ENCODE data around the gene NCR1. TPM values are rescaled to one million over a fixed set of nuclear protein-coding genes. Genes with fewer than 3 reads are reported as not detected.
"Not testable (repeated sequence)": the region's sequence is repeated elsewhere in the genome, so short reads cannot be mapped to it uniquely, and the experiment has no call there.

The NCR1 gene, protein sequence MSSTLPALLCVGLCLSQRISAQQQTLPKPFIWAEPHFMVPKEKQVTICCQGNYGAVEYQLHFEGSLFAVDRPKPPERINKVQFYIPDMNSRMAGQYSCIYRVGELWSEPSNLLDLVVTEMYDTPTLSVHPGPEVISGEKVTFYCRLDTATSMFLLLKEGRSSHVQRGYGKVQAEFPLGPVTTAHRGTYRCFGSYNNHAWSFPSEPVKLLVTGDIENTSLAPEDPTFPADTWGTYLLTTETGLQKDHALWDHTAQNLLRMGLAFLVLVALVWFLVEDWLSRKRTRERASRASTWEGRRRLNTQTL
- total RNA-seq, result 1 to 10 TPM in 1 of 2 experiments, under 1 TPM in 1; 0.29 to 1.5 TPM
- 1 to 10 TPM in 1 of 3 donors, not detected in 2; 9.8 TPM for polyA plus RNA-seq
- 0 reads per million in 6 experiments for total RNA-seq

DNA sequence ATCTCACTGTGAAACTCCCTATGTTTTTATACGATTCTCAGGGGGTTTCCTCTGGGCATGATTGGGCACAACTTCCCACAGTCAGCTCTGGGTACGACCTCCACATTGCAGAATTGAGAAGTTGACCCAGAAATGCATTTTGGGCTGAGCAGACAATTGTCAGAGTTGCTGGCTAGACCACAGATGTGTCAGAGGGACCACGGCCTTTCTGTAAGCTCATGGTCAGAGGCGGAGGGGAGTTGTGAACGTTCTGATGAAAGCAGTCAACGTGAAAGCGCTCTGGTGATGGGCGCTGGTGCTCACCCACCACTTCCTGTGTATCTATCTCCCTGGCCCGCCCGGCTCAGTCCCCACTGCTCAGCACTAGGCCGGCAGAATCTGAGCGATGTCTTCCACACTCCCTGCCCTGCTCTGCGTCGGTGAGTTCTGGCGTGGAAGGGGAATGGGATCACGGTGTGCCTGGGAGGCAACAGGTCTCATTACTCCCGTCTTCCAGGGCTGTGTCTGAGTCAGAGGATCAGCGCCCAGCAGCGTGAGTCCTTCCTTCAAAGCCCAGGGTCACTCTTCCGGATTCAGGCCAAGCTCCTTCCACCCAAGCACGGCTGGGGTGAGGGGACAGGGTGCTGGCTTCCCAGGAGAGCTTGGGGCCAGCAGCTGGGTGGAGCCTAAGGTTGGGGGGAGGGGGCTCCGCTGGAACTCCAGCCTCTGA lies at the start of gene NCR1:
Gene NCR1, plus strand, starts transcription at position 346 of the 709 bp plus-strand sequence. Its CDS starts 40 bp downstream, at position 386.
- Mint-ChIP-seq H3K27ac (peak within 1 kb of the TSS in 4 of 10 donors; percentile 10 to 92 (median 45)), H3K9me3 (peaks cover 0 to 5% (median 0%) of the 10 kb centered on the region in 9 donors), H3K27me3 (peaks cover 0 to 15% (median 8%) of the 10 kb centered on the region in 5 donors), H3K36me3 (no peaks in the 10 kb centered on the region), H3K4me1 (peaks cover 0 to 10% (median 0%) of the 10 kb centered on the region in 4 donors), H3K4me3 (peak within 1 kb of the TSS in 3 of 10 donors; percentile 36 to 88 (median 77))
- POLR2A ChIA-PET, result no interaction called here
- peak in 1 of 10 donors; percentile 29 for DNase-seq
- no peak for ATAC-seq

DNA sequence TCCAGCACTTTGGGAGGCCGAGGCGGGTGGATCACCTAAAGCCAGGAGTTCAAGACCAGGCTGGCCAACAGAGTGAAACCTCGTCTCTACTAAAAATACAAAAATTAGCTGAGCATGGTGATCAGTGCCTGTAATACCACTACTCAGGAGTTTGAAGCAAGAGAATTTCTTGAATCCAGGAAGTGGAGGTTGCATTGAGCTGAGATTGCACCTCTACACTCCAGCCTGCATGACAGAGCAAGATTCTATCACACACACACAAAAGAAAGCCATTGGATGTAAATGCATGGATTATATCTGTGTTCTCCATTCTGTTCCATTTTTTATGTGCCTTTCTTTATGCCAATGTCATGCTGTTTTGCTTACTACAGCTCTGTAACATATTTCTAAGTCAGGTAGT lies 47.5 kb upstream of the NCR1 start:
- H3K27ac Mint-ChIP-seq, POLR2A ChIA-PET, H3K4me1 Mint-ChIP-seq, H3K4me3 Mint-ChIP-seq, DNase-seq, H3K36me3 Mint-ChIP-seq, ATAC-seq: not testable (repeated sequence)
- peaks cover 9 to 36% (median 23%) of the 10 kb centered on the region in 5 donors for H3K27me3 Mint-ChIP-seq
- peaks cover 0 to 12% (median 8%) of the 10 kb centered on the region in 9 donors for H3K9me3 Mint-ChIP-seq

DNA sequence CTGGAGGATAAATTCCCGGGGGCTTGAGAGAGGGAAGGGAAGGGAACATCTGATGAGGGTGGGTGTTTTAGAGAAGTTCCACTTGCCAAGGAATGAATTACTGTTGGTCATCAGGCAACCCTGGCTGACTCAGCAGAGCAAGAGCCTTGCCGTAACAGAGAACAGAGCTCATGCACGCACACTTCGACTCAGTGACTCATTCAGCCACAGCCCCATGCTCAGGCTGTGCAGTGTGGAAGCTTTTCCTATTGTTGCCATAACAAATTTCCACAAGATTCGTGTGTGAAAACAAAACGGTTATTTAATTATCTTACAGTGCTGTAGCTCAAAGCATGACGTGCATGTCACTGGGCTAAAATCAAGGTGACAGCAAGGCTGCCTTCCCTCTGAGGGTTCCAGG lies 46.5 kb upstream of the NCR1 start:
- Mint-ChIP-seq H3K9me3 (peaks cover 0 to 12% (median 8%) of the 10 kb centered on the region in 9 donors), H3K27me3 (peaks cover 9 to 30% (median 23%) of the 10 kb centered on the region in 5 donors)
- ATAC-seq, H3K36me3 Mint-ChIP-seq, H3K4me3 Mint-ChIP-seq, DNase-seq, H3K4me1 Mint-ChIP-seq, POLR2A ChIA-PET, H3K27ac Mint-ChIP-seq: not testable (repeated sequence)

DNA sequence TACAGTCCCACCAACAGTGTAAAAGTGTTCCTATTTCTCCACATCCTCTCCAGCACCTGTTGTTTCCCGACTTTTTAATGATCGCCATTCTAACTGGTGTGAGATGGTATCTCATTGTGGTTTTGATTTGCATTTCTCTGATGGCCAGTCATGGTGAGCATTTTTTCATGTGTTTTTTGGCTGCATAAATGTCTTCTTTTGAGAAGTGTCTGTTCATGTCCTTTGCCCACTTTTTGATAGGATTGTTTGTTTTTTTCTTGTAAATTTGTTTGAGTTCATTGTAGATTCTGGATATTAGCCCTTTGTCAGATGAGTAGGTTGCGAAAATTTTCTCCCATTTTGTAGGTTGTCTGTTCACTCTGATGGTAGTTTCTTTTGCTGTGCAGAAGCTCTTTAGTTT lies 42.5 kb upstream of the NCR1 start:
- ATAC-seq, DNase-seq, H3K4me1 Mint-ChIP-seq, H3K27ac Mint-ChIP-seq, H3K4me3 Mint-ChIP-seq, H3K36me3 Mint-ChIP-seq, POLR2A ChIA-PET: not testable (repeated sequence)
- Mint-ChIP-seq H3K27me3 (peaks cover 11 to 52% (median 29%) of the 10 kb centered on the region in 5 donors), H3K9me3 (peaks cover 0 to 25% (median 8%) of the 10 kb centered on the region in 9 donors)

DNA sequence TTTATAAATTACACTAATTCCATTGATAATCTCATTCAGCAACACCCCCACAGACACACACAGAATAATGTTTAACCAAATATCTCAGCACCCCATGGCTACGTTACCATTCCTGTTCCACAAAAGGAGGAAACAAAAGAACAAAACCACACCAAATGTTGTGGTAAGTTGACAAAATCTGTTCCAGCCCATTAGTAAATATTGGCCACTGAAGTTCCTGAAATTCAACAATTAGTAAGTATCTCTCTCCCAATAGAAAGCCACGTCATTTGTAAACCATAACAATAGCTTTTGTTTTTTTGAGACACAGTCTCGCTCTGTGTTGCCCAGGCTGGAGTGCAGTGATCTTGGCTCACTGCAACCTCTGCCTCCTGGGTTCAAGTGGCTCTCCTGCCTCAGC lies 34.3 kb upstream of the NCR1 start:
- H3K27me3 Mint-ChIP-seq, result peaks cover 8 to 19% (median 15%) of the 10 kb centered on the region in 5 donors
- no peak for ATAC-seq
- H3K4me3 Mint-ChIP-seq, result no peak overlapping the region
- peaks cover 0 to 21% (median 5%) of the 10 kb centered on the region in 9 donors for H3K9me3 Mint-ChIP-seq
- no peak for DNase-seq
- peaks cover 0 to 21% (median 0%) of the 10 kb centered on the region in 3 donors for H3K36me3 Mint-ChIP-seq
- H3K27ac Mint-ChIP-seq, result no peak overlapping the region
- H3K4me1 Mint-ChIP-seq, result peaks cover 0 to 8% (median 0%) of the 10 kb centered on the region in 4 donors
- POLR2A ChIA-PET, result no interaction called here

DNA sequence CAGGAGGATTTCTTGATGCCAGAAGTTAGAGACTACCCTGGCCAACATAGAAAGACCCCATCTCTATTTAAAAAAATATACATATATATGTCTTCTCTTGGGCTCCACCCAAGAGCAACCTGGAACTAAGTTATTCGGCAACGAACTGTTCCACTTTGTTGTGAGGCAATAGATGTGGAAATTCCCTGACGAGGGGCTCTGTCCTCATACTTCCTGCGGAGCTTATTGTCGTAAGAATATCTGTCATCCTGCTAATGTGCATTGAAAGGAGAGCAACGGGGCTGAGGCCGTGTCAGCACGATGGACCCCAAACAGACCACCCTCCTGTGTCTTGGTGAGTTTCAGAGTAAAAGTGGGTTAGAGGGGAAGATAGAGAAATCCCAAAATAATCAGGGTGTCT lies 32.0 kb upstream of the NCR1 start, which contains the start of gene FCAR:
Gene FCAR, plus strand, starts transcription at position 246 of the 400 bp plus-strand sequence. Its CDS starts 55 bp downstream, at position 301.
- DNase-seq (no peak), ATAC-seq (no peak)
- Mint-ChIP-seq H3K4me1 (peaks cover 0 to 8% (median 0%) of the 10 kb centered on the region in 4 donors), H3K36me3 (peaks cover 0 to 11% (median 0%) of the 10 kb centered on the region in 3 donors), H3K9me3 (peaks cover 0 to 10% (median 1%) of the 10 kb centered on the region in 9 donors), H3K27ac (no peak within 1 kb of the TSS), H3K27me3 (peaks cover 0 to 15% (median 9%) of the 10 kb centered on the region in 5 donors), H3K4me3 (peak within 1 kb of the TSS in 1 of 10 donors; percentile 57)
- POLR2A ChIA-PET, result no interaction called here

DNA sequence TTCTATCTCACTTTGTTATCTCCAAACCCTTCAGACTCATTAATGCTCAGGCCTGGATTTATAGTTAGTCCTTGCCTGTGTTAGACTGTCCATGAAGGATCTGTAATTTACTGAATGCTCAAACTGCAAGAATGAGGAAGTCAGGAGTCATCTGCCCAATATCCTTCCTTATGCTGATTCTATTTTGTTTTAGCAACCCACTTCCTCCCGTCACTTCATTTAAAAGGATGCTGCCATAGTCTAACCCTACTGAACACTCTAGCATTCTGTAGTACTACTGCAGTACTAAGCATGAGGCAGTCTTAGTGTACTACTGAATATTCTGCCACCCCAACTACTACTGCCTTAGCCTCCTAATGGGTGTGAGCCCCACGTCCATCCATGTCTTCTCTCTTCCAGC lies 30.4 kb upstream of the NCR1 start:
- ATAC-seq, result no peak
- peaks cover 0 to 8% (median 1%) of the 10 kb centered on the region in 9 donors for H3K9me3 Mint-ChIP-seq
- peaks cover 0 to 8% (median 0%) of the 10 kb centered on the region in 4 donors for H3K4me1 Mint-ChIP-seq
- H3K36me3 Mint-ChIP-seq, result peaks cover 0 to 11% (median 0%) of the 10 kb centered on the region in 3 donors
- POLR2A ChIA-PET, result no interaction called here
- H3K27ac Mint-ChIP-seq, result no peak overlapping the region
- peaks cover 8 to 20% (median 15%) of the 10 kb centered on the region in 5 donors for H3K27me3 Mint-ChIP-seq
- DNase-seq, result no peak
- peak overlapping the region in 1 of 10 donors; percentile 25 for H3K4me3 Mint-ChIP-seq

DNA sequence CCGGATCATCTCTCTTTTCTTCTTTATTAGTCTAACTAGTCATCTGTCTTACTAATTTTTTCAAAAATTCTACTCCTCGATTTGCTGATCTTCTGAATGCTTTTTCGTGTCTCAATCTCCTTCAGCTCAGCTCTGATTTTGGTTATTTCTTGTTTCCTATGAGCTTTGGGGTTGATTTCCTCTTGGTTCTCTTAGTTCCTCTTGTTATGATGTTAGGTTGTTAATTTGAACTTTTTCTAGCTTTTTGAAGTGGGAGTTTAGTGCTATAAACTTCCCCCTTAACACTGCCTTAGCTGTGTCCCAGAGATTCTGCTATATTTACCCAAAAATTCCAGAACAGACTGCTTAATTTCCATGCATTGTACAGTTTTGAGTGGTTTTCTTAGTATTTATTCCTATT lies 28.5 kb upstream of the NCR1 start:
- H3K4me3 Mint-ChIP-seq, result no peak overlapping the region
- H3K27me3 Mint-ChIP-seq, result peaks cover 15 to 34% (median 27%) of the 10 kb centered on the region in 5 donors

DNA sequence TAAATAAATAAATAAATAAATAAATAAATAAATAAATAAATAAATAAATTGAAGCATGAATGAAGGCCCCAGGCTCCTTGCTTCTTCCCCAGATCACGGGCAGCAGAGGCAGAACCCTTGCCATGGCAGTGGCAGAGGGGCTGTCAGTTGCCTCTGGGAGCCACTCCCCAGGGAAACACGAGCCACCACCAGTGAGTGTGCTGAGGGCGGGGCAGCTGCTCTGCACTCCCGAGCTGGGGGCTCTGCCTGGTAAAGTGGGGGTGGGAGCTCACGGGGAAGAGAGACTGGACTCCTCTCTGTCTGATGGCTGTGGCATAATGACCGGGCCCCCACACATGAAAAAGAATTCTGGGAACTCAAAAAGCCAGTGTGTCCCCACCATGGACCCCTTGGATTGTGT lies 24.1 kb upstream of the NCR1 start:
- ATAC-seq (no peak), DNase-seq (no peak)
- Mint-ChIP-seq H3K4me3 (no peak overlapping the region), H3K36me3 (peaks cover 0 to 2% (median 0%) of the 10 kb centered on the region in 3 donors), H3K4me1 (peaks cover 0 to 9% (median under 1%) of the 10 kb centered on the region in 4 donors), H3K9me3 (peaks cover 0 to 3% (median 0%) of the 10 kb centered on the region in 9 donors), H3K27ac (no peak overlapping the region), H3K27me3 (peaks cover 20 to 54% (median 29%) of the 10 kb centered on the region in 5 donors)
- POLR2A ChIA-PET, result no interaction called here

More for the DNA sequence above, 28.5 kb upstream of the NCR1 start:
- Mint-ChIP-seq H3K36me3 (peaks cover 0 to 5% (median 0%) of the 10 kb centered on the region in 3 donors), H3K9me3 (peaks cover 0 to 5% (median 0%) of the 10 kb centered on the region in 9 donors), H3K27ac (no peak overlapping the region), H3K4me1 (peaks cover 0 to 11% (median 0%) of the 10 kb centered on the region in 4 donors)
- no peak for ATAC-seq
- POLR2A ChIA-PET, result no interaction called here
- DNase-seq, result no peak

DNA sequence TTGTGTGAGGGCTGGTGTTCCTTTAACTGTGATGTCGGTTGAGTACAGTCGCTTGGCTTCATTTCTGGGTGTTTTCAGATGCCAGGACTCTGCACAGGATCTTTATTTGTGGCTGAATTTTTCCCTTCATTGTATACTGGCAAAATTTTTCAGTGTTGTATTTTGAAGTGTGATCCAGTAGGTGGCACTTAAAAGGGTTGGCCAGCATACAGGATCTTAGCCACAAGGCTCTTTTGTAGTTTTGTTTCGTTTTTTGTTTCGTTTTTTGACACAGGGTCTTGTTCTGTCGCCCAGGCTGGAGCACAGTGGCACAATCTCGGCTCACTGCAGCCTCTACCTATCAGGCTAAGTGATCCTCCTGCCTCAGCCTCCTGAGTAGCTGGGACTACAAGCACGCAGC lies 23.2 kb upstream of the NCR1 start:
- ATAC-seq (no peak), DNase-seq (no peak)
- H3K4me1 Mint-ChIP-seq, result peaks cover 0 to 9% (median under 1%) of the 10 kb centered on the region in 4 donors
- peak overlapping the region in 2 of 10 donors; percentile 56 to 92 for H3K27ac Mint-ChIP-seq
- peaks cover 0 to 3% (median 0%) of the 10 kb centered on the region in 9 donors for H3K9me3 Mint-ChIP-seq
- POLR2A ChIA-PET, result no interaction called here
- peaks cover 18 to 57% (median 29%) of the 10 kb centered on the region in 5 donors for H3K27me3 Mint-ChIP-seq
- peaks cover 0 to 2% (median 0%) of the 10 kb centered on the region in 3 donors for H3K36me3 Mint-ChIP-seq
- H3K4me3 Mint-ChIP-seq, result peak overlapping the region in 2 of 10 donors; percentile 24 to 81

DNA sequence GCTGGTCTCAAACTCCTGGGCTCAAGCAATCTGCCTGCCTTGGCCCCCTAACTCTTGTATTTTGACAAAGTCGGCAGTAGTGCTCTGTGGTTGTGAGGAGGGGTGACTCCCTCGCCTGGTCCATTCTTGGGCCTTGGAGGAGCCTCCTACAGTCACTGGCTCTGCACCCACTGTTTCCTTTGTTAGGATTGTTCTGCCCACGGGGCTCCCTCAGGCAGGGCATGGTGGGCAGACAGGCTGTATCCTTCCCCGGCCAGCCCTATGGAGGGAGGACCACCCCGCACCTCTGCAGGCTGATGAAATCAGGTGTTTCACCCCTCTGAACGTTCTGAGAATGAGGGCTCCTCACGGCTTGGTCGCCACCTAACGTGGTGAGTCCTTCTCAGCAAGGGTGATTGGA lies 22.7 kb upstream of the NCR1 start:
- Mint-ChIP-seq H3K36me3 (peaks cover 0 to 2% (median 0%) of the 10 kb centered on the region in 3 donors), H3K9me3 (peaks cover 0 to 3% (median 0%) of the 10 kb centered on the region in 9 donors), H3K27me3 (peaks cover 18 to 57% (median 27%) of the 10 kb centered on the region in 5 donors), H3K4me3 (no peak overlapping the region), H3K4me1 (peaks cover 0 to 9% (median under 1%) of the 10 kb centered on the region in 4 donors), H3K27ac (peak overlapping the region in 1 of 10 donors; percentile 92)
- ATAC-seq, result no peak
- no peak for DNase-seq
- POLR2A ChIA-PET, result no interaction called here

DNA sequence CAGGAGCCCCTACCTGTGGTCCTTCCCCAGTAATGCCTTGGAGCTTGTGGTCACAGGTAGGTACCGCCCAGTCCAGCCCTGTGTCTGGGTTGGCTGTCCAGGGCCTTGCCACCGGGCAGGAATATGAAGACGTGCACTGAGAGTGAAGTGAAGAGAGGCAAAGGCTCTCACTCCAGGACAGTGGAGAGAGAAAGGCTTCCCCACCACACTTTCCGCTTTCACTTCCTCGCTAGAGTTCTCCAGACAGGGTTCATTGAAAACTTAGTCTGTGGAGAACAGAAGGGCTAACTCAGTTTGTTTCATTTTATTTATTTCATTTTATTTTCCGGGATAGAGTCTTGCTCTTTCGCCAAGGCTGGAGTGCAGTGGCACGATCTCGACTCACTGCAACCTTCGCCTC lies 17.7 kb upstream of the NCR1 start:
- H3K27me3 Mint-ChIP-seq, result peaks cover 3 to 32% (median 6%) of the 10 kb centered on the region in 5 donors

More for the DNA sequence above, 17.7 kb upstream of the NCR1 start:
- POLR2A ChIA-PET, result no interaction called here
- Mint-ChIP-seq H3K4me3 (no peak overlapping the region), H3K36me3 (no peaks in the 10 kb centered on the region), H3K4me1 (peaks cover 0 to 2% (median 0%) of the 10 kb centered on the region in 4 donors), H3K27ac (no peak overlapping the region), H3K9me3 (peaks cover 0 to 3% (median 0%) of the 10 kb centered on the region in 9 donors)
- ATAC-seq (no peak), DNase-seq (no peak)

Measured in naive thymus-derived CD8-positive, alpha-beta T cell (primary cell).